ENCODE measurements around the gene CCDC33.
"Not testable (repeated sequence)": the region's sequence is repeated elsewhere in the genome, so short reads cannot be mapped to it uniquely, and the experiment has no call there.

Gene CCDC33

DNA sequence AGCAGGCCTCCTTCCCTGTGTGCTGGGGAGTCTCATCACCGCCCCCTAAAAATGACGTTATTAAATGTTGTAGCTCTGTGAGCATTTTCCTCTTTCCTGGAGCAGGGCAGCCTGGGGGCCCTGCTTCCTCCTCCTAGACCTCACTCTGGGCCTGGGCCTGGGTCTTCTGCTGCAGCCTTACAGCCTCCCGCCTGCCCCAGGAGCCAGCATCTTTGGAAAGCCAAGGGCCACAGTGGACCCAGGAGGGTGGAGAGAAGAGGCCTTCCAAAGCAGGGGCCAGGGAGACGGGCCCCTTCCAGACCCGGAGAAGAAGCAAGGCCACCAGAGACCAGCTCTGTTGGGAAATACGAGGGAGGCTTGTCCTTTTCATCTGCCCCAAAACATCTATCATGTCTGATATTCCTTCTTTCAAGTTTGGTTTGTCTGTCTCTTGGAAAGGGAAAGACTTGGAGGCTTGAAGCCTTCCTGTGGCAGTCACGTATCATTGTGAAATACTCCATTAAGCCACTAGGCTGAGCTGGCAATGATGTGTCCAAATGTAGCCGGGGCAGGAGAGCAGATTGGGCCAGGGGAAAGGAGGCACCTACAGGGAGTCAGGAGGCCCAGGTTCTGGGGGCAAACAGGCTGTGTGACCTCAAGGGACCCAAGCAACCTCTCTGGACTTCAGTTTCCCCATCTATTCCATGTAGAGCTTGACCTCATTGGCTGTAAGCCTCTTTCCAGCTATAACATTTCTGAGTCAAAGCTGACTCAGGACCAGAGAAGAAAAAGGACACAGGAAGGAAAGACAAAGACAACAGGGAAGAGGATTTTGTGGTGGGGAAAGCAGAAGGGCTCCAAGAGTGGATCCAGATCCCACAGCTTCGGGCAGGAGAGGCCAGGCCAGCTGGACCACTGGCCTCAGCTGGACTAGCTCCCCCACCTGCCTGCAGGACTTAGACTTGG lies 100.2 kb downstream of the CCDC33 start:
- no peak for DNase-seq (ENCODE audit: low read depth)

DNA sequence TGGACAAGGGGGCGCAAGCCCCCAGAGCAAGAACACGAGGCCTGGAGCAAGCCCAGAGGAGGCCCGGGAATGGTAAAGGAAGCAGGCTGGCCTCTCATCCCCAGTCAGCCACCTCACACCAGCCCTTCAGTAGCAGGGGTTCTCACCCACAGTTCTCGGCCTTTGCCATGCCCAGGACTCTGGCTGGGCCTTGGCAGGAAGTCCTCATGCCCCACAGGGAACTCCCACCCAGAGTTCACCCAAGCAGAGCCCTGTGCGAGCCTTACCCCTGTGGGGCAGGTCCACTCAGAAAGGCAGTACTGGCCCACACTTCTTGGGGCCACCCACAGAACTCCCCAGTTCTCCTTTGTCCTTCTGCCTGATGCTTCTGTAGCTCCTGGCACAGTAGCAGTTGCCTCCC lies 101.0 kb downstream of the CCDC33 start:
- no peak for DNase-seq (ENCODE audit: low read depth)

DNA sequence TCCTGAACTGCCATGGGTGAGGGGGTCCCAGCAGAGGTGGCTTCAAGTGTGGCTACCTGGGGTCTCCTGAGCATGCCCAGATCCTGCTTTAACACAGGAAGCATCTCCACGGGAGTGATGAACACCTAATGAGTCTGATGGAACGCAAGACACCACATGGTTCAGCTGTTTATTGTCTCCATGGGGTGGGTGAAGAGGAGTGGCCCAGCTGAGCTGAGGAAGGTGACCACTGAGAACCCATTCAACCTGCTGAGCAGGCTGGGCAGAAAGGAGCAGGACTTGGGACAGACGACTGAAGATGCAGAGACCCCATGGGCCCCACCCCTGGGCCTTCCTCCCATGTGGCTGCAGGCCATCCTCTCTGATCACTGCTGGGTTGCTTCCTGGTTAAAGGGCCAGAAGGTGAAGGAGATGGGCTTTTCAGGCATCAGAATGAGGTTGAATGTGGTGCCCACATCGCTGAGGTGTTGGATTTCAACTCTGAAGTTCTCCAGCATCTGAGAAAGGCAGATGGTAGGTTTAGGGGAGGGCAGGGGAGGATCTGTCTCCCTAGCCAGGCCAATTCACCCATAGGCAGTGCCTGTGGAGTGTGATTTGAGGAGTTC lies 101.6 kb downstream of the CCDC33 start:
- DNase-seq (ENCODE audit: low read depth): no peak

DNA sequence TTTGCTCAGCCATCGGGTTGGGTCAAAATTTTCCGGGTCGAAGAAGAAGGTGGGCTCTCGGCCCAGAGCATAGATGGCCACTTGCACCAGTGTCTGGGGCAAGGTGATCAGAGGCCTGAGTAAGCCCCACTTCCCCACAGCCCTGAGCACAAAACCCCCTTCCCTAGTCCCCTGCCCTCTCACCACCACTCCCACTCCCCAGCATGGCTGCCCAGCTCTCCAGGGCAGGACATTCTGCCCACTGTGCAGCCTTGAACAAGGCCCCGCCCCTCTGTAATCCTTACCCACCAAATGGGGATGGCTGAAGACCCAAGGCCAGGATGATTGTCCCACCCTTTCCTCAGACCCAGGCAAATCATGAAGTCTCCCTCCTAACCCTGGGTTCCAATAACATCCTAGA lies 102.5 kb downstream of the CCDC33 start:
- DNase-seq (ENCODE audit: low read depth): no peak

DNA sequence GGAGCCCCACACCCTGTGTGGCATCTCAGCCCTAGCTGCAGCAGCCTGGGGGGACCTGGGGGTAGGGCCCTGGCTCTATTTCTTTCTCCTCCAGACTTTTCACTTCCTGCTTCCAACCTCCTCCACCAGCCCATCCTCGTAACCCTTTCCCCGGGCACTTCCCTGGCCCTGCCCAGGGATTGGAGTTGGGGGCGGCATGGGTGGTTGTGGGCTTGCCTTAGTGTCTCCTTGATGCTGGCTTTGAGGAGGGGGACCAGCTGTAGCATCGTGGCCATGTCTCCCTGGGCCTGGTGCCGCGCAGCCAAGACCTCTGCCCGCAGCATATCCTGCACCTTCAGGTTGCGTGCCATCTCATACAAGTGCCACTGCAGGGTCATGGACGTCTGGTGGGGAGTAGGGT lies 103.2 kb downstream of the CCDC33 start:
- DNase-seq (ENCODE audit: low read depth): no peak

DNA sequence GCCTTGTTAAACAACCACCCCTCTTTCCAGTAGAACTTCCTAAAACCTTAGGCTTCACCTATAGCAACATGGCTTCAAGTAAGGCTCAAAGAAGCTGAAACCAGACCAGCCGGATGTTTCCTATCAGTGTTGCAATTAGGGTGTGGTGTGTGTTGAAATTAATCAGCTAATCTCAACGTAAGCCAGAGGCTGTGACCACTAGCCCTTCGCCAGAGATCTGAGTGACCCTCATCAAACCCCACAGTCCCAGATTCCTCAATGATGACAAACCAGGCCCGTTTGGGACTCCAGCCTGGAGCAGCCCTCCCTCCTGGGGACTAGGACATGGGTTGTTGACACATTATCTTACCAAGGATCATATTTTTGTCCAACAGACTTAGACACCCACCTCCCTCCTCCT lies 104.0 kb downstream of the CCDC33 start:
- no peak for DNase-seq (ENCODE audit: low read depth)

DNA sequence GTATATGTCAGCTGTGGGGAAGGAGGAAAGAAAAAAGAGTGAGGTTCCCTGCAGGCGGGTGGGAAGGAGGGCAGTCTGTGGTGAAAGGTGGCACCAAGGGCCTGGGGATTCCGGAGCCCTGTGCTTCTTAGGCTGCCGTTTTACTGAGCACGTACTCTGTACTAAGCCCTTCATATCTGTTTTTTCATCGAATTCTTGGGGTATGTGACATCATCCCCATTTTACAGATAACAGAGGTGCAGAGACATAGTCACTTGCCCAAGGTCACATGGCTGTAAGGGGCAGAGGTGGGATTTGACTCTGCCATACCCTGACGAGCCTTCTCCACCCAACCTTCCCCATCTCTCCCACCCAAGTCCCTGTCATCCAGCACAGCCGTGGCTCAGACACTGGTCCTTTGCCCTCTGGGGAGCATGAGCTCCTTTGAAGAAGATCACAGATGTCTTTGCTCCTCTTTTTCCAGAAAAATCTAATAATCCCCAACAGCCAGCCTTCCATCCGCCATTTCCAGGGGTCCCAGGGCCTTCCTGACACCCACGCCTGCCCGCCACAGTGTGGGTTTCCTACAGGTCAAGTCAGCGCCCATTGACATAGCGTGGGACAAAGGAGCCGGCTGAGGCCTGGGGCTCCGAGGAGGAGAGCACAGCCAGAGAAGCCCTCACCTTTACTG lies 107.1 kb downstream of the CCDC33 start:
- no peak for DNase-seq (ENCODE audit: low read depth)

DNA sequence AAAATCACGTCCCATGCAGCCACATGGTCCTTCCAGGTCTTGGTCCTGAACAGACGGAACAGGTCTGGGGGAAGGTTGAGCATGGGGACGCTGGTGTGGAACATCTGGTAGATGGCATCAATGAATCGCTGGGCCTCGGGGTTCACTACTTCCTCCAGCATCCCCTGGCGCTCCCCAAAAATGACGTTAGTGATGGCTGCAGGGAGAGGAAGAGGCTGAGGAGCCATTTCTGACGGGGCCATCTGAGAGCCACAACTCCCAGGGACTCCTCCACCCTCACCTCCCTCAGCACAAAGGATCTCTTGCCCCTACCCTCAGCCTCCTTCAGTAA lies 107.6 kb downstream of the CCDC33 start:
- DNase-seq (ENCODE audit: low read depth): no peak

DNA sequence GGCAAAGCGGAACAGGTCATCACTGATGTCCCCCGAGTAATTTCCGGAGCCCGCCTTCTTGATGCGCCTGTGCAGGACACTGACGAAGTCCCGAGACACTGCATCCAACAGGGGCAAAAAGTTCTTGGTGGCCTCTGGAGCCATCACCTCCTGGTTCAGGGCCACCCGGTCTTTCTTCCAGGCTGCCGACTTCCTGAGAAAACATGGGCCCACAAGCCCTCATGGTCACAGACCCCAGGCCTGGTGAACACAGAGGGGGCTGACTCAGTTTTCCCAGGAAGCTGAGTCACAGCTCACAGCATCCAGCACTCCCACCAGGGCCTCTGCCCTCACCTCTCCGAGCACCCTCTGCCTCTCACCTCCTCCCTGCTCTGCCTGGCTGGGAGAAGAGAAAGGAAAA lies 108.9 kb downstream of the CCDC33 start:
- DNase-seq (ENCODE audit: low read depth): no peak

DNA sequence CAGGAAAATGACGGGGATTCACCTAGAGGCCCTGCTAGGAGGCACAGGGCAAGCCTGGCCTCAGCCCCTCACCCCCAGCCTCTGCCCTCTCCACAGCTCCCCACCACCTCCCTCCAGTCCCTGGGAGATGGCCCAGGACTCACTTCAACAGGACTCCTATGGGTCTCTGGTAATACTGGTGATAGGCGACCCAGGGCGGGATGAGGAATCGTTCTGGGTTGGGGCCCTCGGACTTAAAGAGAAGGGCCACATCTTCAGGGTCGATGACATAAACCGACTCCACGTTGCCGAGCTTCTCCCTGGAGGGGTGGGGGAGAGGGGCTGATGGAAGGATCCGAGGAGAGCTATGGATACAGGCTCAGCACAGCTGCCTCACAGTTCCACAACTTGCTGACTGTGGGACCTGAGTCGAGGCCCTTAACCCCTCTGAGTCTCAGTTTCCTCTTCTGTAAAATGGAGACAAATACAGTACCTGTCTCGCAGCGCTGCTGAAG lies 111.7 kb downstream of the CCDC33 start:
- DNase-seq (ENCODE audit: low read depth): no peak

DNA sequence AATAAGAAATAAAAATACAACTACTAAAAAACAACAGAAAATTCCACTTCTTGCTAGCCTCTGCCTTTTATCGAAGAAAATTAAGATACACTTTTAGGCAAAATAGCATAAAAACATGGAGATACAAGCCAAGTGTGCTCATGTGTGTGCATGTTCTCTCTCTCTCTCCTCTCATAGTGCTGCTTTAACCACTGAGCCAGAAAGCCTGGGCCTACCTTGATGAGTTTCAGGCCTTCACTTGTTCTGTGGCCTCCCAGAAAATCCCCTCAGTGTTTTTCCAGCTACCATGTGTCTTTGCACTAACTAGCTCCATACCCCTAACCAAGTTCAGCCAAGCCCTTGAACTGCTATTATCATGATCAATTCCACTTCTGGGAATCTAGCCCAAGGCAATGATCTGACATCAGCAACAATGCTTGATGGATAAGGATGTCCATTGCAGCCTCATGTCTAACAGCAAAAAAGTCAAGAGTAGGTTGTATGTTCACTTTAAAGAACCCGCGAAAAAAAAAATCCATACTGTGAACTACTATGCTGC lies 113.2 kb downstream of the CCDC33 start:
- no peak for DNase-seq (ENCODE audit: low read depth)

DNA sequence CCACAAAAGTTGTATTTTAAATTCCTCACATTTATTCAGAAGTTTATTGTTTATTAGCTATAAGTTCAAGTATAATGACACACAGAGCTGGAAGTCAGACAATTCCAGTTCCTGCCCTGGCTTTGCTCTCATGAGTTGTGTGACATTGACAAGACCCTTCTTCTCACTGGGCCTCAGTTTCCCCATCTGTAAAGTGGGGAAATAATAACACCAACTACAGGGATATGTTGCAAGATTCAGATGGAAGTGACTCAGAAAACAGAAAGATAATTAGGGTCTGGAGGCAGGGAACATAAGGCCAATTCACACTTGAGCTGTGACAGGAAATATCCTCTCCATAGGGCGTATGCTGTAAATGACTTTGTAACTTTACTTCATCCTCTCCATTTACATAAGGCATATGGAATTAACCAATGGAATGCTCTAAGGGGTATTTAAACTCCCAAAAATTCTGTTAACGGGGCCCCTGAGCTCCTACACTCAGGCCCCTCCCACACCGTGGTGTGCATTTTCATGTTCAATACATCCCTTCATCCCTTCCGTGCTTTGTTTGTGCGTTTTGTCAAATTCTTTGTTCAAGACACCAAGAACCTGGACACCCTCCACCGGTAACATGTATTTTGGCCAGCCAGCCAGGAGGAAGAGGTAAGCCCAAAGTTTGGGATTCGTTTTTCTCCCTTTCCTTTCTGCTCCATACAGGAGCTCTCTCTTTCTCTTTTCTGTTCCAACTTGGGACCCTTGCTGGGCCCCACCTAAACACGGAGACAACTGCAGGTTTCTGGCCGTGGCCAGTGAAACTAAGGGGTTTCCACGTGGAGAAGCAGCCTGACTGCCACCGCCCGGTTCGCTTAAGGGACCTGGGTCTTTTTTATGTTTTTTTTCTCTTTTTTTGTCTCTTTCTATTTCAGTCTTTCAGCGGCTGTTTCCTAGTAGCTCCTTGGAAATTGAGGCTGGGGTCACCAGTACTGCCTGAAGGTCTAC lies 114.5 kb downstream of the CCDC33 start:
- no peak for DNase-seq (ENCODE audit: low read depth)

DNA sequence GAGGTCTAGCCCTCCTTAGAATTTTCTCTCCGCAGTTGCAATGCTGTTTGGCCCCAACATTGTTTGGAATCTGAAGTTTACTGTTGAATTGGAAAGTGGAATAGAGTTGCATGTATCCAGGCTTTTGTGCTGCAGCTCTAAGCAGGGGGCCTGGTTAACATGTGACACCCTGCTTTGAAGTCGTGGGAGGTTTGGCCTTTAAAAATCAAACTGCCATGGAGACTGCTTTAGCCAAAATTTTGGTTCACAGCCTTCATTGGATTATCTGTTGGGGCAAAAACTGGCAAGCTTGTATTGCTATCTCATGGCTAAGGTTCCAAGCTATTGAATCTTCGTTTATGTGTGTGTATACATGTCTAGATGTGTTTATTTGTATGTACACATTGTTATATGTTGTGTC lies 115.5 kb downstream of the CCDC33 start:
- no peak for DNase-seq (ENCODE audit: low read depth)

DNA sequence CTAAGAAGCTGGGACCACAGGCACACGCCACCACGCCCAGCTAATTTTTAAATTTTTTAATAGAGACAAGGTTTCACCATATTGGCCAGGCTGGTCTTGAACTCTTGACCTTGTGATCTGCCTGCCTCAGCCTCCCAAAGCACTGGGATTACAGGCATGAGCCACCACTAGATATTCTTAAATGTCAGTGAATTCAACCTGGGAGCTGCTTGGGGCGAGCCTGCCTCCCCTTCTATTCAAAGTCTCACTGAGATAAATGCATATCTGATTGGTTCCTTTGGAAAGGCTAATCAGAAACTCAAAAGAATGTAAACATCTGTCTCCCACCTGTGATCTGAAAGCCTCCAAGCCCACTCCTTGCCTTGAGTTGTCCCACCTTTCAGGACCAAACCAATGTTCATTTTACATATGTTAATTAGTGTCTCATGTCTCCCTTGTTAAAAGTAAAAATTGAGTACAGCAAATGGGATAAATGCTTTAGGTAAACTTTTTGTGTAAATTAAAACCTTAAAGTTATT lies 116.3 kb downstream of the CCDC33 start:
- DNase-seq (ENCODE audit: low read depth): no peak

DNA sequence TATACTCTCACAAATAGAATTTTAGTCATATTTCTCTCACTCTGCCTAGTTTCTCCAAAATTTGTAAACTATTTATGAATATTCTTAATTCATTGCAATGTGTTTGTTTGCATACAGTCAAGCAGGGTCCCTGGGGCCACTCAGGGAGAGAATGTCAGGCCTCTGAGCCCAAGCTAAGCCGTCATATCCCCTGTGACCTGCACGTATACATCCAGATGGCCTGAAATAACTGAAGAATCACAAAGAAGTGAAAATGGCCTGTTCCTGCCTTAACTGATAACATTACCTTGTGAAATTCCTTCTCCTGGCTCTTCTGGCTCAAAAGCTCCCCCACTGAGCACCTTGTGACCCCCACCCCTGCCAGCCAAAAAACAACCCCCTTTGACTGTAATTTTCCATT lies 117.9 kb downstream of the CCDC33 start:
- DNase-seq (ENCODE audit: low read depth): not testable (repeated sequence)

DNA sequence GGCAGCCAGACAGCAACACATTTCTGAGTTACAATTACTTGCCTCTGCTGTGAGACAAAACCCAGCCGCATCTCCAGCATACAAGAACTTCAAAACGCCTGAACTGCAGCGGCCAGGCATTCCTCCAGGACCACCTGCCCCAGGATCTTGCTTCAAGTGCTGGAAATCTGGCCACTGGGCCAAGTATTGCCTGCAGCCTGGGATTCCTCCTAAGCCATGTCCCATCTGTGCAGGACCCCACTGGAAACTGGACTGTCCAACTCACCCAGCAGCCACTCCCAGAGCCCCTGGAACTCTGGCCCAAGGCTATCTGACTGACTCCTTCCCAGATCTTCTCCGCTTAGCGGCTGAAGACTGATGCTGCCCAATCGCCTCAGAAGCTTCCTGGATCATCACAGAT lies 119.9 kb downstream of the CCDC33 start:
- DNase-seq (ENCODE audit: low read depth): not testable (repeated sequence)

DNA sequence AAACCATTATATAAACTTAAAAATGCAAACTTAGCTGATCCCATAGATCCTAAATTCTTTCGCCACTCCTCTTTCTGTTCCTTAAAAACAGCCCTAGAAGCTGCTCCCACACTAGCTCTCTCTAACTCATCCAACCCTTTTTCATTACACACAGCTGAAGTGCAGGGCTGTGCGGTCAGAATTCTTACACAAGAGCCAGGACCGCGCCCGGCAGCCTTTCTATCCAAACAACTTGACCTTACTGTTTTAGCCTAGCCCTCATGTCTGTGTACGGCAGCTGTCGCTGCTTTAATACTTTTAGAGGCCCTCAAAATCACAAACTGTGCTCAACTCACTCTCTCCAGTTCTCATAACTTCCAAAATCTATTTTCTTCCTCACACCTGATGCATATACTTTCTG lies 121.4 kb downstream of the CCDC33 start:
- not testable (repeated sequence) for DNase-seq (ENCODE audit: low read depth)

DNA sequence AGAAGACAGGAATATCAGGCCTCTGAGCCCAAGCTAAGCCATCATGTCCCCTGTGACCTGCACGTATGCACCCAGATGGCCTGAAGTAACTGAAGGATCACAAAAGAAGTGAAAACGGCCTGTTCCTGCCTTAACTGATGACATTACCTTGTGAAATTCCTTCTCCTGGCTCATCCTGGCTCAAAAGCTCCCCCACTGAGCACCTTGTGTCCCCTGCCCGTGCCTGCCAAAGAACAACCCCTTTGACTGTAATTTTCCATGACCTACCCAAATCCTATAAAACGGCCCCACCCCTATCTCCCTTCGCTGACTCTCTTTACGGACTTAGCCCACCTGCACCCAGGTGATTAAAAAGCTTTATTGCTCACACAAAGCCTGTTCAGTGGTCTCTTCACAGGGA lies 123.2 kb downstream of the CCDC33 start:
- not testable (repeated sequence) for DNase-seq (ENCODE audit: low read depth)

DNA sequence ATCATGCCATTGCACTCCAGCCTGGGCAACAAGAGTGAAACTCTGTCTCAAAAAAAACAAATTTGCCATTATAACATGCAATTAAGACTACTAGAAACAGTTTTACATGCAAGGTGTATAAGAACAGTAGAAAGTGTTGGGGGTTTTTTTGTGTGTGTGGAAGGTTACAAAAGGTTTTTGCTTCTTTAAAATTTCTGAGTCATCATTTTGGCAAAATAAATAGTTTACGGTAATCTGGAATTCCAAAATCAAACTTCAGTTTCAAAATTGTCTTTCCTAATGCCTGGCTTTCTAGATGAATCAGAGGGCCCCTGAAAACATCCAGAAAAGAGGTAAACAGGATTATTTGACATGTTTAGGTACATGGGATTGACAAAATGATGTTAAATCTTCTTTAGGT lies 124.7 kb downstream of the CCDC33 start:
- DNase-seq (ENCODE audit: low read depth): not testable (repeated sequence)

DNA sequence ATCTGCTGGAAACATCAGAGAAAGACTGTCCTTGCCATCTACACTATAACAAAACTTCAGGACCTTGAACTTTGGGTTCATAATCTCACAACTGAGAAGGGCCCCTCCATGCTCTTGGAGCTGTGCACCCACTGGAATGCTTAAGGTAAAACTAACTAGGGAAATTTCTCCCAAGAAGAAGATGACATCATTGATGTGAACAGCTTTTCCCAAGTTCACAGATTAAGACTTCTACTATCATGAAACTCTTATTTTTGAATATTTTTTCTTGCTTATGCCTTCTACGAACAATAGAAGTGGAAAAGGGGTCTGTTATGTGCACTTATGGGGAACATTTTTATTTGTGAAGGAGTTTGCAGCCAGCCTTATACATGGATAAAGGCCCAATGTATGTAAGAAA lies 126.4 kb downstream of the CCDC33 start:
- no peak for DNase-seq (ENCODE audit: low read depth)

DNA sequence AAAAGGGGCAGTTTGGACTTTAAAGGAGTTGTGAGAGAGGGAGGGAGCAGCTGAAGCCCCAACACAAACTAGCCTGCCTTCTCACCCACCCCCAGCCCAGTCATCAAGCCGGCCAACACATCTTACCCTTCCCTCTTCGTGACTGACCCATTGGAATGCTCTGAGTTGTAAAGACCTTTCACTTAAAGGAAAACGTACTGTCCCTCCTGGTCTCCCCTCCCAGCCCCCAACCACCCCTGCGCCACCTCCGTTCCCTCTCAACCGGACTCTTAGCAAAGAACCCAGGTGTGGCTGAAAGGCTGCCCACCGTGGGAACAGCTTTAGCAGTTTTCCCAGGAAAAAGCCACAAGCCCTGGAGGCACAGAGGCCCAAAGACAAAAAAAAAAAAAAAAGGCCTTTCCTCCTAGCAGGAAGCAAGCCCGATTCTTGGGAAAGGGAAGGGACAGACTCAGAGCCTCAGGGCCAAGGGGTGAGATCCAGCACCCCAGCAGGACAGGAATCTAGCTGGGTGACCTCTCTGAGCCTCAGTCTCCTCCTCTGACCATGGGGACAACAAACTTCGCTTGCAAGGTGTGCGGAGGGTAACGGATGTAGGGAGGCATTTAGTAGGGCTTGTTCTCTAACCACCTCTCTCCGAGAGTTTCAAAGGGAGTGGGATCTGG lies 128.9 kb downstream of the CCDC33 start:
- no peak for DNase-seq (ENCODE audit: low read depth)

Data from non-pigmented ciliary epithelial cell (primary cell).